C4-2B (cell line): ENCODE data around the gene METTL21C.

Experiments
- ZFX ChIP-seq: fragments of 450-650 bp; IDR thresholded peaks from 2 replicates; pipeline ENCODE4 v1.6.1; 2017
- TF ChIP-seq, protein P1 (sequence below): fragments of 450-650 bp; conservative IDR thresholded peaks from 2 replicates; pipeline ENCODE4 v1.5.1; 2017; ENCODE audit warnings: mild to moderate bottlenecking

DNA sequence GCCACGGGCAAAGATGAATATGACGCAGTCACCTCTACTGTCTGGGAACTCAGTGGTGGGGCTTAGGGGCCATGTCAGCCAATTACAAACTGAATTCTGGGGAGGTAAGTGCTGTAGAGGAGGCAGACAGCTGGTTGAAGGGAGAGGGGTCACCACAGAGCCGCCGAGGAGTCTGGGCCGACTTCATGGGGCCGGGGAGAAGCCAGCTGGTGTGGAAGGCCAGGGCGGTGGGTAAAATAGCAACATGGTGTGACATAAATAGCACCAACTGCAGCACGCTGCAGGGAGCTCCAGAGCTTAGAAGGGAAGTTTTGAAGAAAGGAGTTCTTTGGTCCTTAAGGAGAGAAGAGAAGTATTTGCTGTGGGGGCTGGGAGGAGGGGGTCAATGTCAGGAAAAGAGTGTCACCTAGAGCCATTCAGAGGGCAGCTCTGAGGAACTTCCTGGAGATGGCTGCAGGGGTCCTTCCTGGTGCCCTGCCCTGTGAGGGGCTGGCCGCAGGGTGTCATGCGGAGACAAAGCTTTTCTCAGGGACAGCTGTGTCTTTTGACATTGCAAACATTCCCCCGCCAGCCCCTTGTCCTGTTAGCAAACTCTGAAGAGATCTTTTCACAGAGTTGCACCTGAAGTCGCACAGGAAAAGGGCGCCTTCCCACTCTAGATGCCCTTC, 6.4 kb downstream of the METTL21C start:
- TF ChIP-seq, protein P1, sequence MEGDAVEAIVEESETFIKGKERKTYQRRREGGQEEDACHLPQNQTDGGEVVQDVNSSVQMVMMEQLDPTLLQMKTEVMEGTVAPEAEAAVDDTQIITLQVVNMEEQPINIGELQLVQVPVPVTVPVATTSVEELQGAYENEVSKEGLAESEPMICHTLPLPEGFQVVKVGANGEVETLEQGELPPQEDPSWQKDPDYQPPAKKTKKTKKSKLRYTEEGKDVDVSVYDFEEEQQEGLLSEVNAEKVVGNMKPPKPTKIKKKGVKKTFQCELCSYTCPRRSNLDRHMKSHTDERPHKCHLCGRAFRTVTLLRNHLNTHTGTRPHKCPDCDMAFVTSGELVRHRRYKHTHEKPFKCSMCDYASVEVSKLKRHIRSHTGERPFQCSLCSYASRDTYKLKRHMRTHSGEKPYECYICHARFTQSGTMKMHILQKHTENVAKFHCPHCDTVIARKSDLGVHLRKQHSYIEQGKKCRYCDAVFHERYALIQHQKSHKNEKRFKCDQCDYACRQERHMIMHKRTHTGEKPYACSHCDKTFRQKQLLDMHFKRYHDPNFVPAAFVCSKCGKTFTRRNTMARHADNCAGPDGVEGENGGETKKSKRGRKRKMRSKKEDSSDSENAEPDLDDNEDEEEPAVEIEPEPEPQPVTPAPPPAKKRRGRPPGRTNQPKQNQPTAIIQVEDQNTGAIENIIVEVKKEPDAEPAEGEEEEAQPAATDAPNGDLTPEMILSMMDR, result no peak
- no peak for TF ChIP-seq ZFX
